HG03575 (cell line): ENCODE data around the gene TSPY3.
"Not testable (repeated sequence)": the region's sequence is repeated elsewhere in the genome, so short reads cannot be mapped to it uniquely, and the experiment has no call there.

ENCODE experiments used
- ATAC-seq: cut with Tn5 transposase; IDR thresholded peaks from one replicate; pipeline ENCODE4 v1.9.1; 2021; ENCODE audit not compliant: unreplicated experiment, insufficient number of reproducible peaks, low FRiP score; ENCODE audit errors: extremely low read depth

Gene TSPY3, protein sequence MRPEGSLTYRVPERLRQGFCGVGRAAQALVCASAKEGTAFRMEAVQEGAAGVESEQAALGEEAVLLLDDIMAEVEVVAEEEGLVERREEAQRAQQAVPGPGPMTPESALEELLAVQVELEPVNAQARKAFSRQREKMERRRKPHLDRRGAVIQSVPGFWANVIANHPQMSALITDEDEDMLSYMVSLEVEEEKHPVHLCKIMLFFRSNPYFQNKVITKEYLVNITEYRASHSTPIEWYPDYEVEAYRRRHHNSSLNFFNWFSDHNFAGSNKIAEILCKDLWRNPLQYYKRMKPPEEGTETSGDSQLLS

DNA sequence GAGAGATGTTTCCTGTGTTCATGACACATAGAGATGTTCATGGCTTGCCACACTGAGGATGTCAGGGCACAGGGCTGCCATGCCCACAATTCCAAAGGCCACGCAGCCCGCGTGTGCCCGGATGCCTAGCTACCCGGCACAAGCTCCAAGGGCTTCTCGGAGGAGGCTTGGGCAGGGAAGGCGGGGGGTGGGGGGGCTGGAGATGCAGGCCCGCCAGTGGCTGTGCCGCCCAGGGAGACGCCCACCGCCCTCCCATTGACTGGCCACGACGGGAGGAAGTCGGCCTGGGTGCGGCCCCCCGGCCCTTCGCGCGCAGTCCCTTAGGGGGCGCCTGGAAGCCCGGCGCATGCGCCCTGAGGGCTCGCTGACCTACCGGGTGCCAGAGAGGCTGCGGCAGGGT is at the start of gene TSPY3:
Gene TSPY3 (plus strand): TSS at position 301 of the 400 bp plus-strand sequence. CDS start 46 bp downstream, at position 347.
- ATAC-seq, result not testable (repeated sequence)

DNA sequence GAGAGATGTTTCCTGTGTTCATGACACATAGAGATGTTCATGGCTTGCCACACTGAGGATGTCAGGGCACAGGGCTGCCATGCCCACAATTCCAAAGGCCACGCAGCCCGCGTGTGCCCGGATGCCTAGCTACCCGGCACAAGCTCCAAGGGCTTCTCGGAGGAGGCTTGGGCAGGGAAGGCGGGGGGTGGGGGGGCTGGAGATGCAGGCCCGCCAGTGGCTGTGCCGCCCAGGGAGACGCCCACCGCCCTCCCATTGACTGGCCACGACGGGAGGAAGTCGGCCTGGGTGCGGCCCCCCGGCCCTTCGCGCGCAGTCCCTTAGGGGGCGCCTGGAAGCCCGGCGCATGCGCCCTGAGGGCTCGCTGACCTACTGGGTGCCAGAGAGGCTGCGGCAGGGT is 40.7 kb upstream of the TSPY3 start, which contains the start of gene TSPY8:
Gene TSPY8 (plus strand): TSS at position 301 of the 400 bp plus-strand sequence. CDS start 46 bp downstream, at position 347.
- not testable (repeated sequence) for ATAC-seq

DNA sequence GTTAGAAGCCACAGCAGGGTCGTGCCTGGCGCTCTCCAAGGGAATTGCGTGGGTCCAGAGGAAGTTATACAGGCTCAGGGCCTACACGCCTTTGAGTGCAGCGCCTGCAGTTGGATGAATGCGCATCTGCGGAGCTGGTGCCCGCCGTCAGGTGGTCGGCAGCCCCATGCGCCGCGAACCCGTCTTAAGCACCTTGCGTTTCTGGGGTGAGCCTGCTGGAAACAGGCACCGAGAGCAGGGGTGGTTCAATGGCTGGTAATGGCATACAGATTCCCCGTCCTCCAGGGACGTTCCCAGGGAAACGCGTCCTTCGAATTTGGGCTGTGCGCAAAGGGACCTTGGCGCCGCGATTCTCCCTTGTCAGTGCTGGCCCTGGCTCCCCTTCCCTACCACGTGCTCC is 1.7 kb upstream of the TSPY3 start:
- ATAC-seq, result not testable (repeated sequence)
